GM18520 (cell line): ENCODE data around the gene HSBP1.

Experiments used
- ATAC-seq: cut with Tn5 transposase; IDR thresholded peaks from one replicate; pipeline ENCODE4 v1.9.1; 2021; ENCODE audit not compliant: unreplicated experiment

The HSBP1 gene

GRCh38 chr16:83838151-83838550 lies 30.4 kb downstream of the HSBP1 start:
- ATAC-seq: no peak

- ATAC-seq: no peak
Observed at GRCh38 chr16:83839561-83839960, 31.8 kb downstream of the HSBP1 start.

- no peak for ATAC-seq
Observed at GRCh38 chr16:83840060-83840617, 32.4 kb downstream of the HSBP1 start.

DNA sequence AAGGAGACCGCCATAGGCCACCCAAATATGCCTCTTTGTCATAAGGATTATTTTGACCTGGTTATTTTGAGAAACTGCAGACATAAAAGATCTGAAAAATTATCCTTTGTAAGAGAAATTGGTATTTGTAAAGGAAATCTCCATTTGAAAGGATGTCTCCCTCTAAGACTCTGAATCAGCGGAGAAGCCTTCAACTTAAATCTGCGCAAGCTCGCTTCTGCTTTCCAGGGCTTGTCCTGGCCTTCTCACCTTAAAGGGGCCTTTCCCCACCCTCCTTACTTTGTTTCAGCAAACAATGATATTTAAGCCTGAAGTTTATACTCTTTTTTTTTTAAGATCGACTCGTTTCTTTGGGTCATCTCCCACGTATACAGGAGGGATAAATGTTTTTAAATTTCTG lies 34.5 kb downstream of the HSBP1 start:
- no peak for ATAC-seq

DNA sequence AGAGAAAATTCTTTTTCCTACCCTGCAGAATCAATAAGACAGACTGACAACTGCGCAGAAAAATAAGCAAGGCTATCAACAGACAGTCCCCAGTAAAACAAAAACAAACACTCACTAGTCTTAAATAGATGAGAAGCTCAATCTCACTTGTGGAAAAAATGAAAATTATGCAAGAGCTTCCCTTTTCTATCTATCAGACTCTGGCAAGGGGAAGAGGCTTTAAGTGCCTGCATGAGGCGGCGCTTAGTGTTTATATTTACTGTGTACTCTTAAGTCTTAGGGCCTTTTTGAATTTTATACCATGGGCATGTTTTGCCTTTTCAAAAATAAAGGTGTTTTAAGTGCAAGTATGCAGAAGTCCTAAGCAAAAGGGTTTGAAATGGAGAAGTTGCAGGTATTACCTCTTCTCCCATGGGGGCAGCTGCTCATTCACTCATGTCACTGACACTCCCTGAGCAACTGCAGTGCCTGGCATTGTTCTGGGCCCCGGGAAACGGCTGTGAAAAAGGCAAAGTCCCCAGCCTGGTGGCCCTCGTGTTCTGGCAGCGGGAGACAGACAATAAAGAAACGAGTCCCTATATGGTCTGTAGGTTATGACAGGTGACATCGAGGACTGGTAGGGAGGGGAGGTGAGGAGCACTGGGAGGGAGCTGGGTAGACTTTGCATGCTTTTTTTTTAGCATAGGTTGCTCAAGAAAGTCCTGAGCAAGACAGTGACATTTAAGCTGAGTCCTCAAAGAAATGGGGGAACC lies 35.2 kb downstream of the HSBP1 start:
- no peak for ATAC-seq

DNA sequence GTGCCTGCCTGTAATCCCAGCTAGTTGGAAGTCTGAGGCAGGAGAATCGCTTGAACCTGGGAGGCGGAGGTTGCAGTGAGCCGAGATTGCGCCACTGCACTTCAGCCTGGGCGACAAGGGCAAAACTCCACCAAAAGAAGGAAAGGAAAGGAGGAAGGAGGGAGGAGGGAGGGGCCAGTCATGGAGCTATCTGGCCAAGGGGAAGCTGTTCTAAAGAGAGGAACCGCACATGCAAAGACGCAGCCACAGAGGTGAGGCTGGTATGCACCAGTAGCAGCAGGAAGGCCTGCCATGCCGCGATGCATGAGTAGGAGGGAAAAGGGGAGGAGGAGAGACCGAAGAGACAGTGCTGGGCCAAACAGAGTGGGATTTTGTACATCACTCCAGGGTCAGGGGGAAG lies 35.9 kb downstream of the HSBP1 start:
- no peak for ATAC-seq

- no peak for ATAC-seq
Observed at GRCh38 chr16:83845263-83845662, 37.5 kb downstream of the HSBP1 start.

DNA sequence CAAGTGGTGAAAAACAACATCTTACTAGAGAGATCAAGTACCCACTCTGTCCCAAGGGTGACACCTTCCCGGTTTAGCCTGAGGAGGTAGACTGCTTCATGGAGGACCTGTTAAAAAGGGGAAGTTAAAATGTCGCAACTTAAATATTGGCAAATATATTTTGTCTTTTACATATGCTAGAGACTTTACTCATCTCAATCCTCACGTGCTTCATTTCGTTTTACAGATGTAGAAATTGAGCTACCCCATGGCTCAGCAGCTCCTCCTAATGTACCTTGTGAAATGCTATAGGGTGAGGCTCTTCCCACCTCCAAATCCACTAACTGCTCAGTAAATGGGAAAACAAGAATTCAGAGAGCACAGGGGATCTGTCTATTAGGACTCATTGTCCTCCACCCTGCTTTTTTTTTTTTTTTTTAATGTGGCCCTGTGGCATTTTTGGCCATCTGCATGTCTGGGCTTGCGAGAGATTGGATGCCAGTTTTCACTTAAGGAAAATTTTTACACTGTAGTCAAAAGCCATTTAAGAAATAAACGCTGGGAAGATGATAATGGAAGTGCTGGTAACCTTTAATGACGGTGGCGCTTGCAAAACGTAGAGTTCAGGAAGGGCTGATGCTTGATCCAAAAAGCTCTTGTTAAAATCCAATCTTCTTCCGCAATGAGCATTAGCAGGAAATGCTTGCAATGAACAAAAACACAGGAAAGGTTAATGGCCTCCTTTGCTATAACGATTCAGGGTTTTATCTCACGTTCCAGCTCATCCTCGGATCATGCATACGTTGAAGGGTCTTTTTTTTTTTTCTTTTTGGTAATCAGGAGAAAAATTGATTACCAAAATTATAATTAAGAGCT lies 39.8 kb downstream of the HSBP1 start:
- no peak for ATAC-seq

GRCh38 chr16:83849421-83849820 lies 41.6 kb downstream of the HSBP1 start:
- ATAC-seq: no peak

- no peak for ATAC-seq
Observed at GRCh38 chr16:83850947-83851346, 43.2 kb downstream of the HSBP1 start.

DNA sequence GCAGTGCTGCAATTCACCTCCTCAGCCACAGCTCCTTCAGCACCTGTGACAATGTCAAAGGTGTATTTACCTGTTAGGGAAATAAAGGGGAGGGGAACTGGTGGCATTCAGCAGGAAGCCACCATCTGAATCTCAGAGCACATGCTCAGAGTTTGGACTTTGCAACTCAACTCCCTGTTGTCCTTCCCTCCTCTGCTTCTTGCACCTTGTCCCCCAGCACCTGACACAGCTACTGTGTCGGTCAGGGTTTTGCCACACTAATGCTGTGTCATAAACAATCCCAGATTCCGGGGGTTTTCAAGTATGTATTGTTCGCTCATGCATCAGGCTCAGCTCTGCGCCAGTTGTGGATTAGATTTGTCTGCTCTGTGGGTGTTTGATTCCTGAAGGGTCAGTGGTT lies 43.7 kb downstream of the HSBP1 start:
- ATAC-seq: no peak

DNA sequence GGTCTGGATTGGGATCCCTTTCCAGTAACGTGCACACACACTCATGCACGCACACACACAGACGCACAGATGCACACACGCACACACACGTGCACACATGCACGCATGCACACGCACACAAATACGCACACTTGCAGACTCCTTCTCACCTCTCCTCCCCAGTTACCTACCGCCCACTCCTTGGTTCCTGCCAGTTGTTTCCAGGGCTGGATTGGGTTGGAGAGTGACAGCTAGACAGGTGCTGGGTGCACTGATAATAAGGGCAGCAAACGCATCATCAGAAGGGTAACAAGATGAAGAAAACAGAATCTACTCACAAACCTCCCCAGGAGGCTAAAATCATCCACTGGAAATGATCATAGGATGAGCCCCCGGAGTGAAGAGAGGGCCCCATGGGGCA lies 45.0 kb downstream of the HSBP1 start:
- ATAC-seq: no peak

DNA sequence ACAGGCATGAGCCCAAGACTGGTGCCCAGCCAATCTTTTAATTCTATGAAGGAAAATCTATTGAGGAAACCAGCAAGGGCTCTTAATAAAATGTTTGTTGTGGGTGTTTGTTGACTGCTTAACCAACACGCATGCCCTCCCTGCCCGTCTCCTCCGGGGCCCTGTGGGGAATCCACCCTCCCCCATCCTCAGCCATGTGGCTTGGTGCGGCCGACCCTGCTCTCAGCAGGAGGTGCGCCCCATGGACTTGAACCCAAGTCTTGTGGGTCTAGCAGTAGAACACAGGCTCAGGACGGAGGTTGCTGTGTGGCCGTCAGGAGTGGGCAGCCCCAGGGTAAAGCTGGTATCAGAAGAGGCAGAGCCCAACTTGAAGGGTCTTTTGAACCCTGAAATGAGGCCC lies 46.1 kb downstream of the HSBP1 start:
- ATAC-seq: no peak

DNA sequence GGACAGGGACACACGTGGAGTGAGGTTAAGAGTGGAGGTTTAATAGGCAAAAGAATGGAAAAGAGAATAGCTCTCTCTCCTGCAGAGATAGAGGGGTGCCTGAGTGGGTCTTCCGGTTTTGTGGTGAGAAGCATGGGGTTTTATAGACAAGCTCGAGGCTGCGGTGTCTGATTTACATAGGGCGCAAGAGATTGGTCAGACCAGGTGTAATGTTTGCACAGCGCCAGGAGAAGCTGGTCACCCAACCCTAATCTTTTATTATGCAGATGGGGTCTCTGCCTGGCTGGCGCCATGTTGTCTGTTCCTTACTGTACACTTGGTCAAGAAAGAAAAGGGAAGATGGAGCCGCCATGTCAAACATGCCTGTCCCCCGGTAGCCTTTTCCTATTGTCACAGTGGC lies 46.6 kb downstream of the HSBP1 start:
- ATAC-seq: no peak

DNA sequence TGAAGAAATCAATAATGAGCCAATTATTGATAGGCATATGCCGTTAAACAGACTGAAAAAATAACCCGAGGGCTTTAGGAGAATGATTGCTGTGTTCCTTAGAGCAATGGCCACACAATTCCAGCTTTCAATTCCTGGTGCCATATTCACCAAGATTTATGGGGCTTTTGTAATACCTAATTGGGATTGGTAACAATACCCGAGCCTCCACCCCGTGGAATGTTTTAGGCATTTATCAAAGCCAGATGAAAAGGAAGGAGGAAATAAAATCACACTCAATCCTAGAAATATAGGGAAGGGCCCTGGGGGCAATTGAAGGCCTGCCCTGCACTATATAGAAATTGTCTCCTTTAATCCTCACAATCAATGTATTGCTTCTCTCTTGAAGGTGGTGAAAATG lies 49.0 kb downstream of the HSBP1 start:
- ATAC-seq: no peak

GRCh38 chr16:83859265-83859664 lies 51.5 kb downstream of the HSBP1 start:
- ATAC-seq: no peak

DNA sequence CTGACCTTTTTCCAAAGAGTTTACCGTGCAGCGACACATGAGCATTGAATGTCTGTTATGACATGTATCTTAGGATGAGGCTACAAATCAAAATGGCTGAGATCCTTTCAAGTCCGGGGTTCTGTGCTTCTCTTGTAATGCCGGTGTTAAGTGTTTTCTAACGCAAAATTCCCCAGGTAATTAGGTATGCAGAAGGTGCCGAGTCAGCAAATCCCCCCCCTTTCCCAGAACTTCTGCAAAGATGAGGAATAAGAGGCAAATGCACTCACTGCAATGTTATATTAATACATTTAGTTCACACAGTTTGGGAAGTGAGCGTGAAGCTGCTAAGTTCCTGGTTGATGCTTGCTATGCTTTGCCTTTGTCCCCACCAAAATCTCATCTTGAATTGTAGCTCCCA lies 54.9 kb downstream of the HSBP1 start:
- ATAC-seq: no peak

DNA sequence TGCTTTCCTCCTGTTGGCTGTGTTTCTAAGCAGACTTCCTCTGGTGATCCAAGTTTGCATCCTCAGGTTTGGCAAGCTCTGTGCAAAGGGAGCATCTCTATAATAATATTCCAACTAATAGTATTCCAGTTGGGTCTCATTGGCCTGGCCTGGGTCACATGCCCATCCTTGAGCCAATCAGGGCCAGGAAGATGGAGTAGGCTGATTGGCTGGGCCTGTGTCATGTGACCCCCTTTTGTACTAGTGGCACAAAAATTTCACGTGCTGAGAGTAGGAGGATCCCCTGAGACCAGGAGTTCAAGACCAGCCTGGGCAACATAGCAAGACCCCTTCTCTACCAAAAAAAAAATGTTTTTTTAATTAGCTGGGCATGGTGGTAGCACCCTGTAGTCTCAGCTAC lies 55.9 kb downstream of the HSBP1 start:
- no peak for ATAC-seq
